HG03342 (cell line): Measurements from ENCODE around the gene TSPAN18.

Experiments used
- ATAC-seq: cut with Tn5 transposase; IDR thresholded peaks from one replicate; pipeline ENCODE4 v1.9.1; 2021; ENCODE audit warnings: mild to moderate bottlenecking, moderate library complexity; ENCODE audit not compliant: unreplicated experiment

Gene TSPAN18

DNA sequence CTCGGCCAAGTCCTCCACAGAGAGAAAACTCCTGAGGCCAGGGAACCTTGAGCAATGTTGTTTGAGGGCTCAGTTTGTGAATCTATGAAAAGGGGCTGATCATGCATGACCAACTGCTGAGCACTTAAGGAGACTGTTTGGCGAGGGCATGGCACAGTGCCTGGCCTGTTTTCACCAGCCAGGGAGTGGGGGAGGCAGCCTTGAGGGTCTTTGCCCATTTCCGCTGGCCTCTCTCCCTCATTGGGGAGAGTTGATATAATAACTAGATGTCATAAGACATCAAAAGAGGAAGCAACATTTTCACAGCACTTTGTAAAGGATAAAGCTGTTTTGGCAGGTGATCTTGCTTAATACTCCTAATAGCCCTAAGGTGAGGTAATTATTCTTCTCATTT lies 113.3 kb downstream of the TSPAN18 start:
- ATAC-seq, result no peak

- no peak for ATAC-seq
Measured at GRCh38 chr11:44840521-44841251, 113.9 kb downstream of the TSPAN18 start.

DNA sequence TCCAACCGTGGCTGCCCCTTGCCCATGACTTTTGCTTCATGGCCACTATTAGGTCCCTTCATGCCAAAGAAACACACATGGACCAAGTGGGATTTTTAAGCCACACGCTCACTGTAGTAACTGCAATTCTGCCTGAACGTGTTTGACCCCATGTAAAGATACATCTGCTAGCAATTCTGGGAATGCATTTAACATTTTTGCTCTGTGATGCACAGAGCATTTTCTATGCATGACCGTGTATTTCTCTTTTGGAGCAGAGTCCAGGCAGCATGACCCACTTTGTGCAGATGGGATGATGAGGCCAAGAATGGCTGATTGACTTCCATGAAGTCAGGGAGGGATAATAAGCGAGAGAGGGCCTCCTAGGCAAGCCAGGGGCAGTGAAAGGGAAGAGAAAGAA lies 115.5 kb downstream of the TSPAN18 start:
- no peak for ATAC-seq

DNA sequence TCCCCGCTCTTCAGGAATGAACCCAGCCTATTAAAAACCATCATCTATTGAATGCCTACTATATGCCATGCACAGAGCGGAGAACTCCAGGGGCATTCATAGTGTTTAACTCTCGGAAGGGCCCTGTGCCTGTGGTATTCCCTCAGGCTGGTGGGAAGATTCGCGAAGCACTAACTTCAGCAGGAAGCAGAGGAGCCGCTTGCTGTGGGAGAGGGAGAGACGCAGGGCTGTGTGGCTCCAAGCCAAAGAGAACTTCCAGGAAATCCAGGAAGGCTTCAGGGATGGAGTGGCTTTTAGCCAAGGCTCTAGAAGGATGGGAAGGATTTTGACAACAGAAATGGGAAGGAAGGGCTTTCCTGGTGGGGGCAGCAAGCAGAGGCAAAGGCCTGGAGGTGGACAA lies 120.1 kb downstream of the TSPAN18 start:
- no peak for ATAC-seq

DNA sequence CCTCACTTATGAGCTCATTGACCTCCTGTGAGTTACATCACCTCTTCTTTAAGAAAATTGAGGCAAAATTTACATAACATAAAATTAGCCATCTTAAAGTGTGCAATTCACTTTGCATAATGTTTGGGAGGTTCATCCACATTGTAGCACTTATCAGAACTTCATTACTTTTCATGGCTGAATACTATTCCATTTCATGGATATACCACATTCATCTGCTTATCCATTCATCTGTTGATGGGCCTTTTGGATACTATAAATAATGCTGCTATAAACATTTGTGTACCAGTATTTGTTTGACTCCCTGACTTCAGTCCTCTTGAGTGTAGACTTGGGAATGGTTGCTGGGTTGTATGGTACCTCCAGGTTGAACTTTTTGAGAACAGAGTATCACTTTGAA lies 120.6 kb downstream of the TSPAN18 start:
- ATAC-seq, result no peak

- ATAC-seq, result no peak
Measured at GRCh38 chr11:44848203-44848962, 121.6 kb downstream of the TSPAN18 start.

DNA sequence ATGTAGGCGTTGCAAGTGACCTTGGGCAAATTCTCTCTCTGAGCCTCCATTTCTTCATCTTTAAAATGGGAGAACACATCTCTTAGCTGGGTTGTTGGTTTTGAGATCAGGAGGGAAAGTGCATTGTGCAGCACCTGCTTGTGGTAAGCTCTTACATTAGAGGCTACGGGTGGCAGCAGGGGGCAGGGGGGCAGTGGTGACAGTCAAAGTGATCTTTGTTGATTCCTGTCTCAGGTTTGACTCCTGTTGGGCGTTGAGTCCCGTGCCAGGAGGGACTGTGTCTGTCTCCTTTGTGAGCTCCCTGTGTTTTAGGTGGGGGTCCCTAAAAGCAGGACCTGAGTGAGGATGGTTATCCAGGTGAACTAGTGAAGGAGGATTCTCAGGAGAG lies 122.2 kb downstream of the TSPAN18 start:
- no peak for ATAC-seq

DNA sequence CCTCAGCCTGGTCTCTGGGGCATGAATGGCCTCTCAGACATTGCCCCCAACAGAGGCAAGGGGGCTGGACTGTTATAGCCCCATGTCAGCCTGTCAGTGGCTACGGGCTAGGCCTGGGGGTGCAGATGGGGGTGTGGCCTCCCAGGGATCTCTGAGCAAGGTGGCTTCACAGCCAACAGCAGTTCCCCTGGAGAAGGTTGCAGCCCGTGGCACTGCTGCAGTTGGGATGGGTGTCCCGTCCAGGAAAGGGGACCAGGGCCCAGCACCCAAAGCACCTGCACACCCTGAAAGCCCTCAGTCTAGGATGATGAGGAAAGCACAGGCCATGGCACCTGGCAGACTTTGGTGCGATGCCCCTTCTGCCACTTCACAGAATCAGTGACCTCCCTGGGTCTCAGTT lies 122.7 kb downstream of the TSPAN18 start:
- no peak for ATAC-seq

DNA sequence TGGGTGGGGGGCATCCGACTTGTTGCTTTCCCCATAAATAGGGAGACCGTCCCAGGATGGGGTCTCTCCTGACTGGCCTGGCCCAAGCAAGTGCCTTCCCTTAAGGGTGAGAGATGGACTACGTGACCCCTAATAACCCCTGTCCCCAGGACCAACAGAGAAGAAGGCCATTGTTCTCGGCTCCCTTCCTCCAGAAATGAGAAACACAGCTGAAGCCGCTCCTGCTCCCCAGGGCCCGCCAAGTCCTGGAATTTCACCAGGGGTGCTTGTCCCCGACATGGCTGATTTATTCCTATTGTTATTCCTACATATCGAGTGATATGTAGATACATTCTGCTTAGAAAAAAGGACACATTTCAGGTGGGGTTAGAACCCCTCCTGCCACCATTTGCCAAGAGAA lies 123.2 kb downstream of the TSPAN18 start:
- ATAC-seq, result no peak

- ATAC-seq, result no peak
Measured at GRCh38 chr11:44851496-44851895, 124.7 kb downstream of the TSPAN18 start.

DNA sequence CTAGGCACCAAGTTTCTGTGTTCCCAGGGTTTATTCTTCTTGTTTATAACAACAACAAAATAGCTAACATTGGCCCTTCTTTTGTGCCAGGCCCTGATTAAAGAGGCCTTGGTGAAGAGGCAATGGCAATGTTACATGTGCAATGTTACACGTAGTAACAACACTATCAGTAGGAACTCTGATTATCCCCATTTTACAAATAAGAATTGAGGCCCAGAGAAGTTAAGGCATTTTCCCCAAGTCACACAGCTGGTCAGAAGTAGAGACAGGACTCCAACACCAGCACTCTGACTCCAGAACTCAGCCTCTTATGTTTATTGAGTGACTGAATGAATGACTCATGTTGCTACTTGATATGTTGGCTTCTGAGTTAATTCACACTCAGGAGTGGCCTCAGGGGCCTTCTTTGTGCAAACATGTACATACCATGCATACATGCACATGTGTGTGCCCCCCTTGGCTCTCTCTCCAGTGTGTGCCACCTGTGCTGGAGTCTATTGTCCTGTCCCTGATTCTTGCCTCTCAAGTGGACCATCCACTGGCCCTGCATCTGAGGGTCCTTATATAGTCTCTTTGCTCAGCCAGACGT lies 125.5 kb downstream of the TSPAN18 start:
- no peak for ATAC-seq

GRCh38 chr11:44852952-44853351 lies 126.2 kb downstream of the TSPAN18 start:
- no peak for ATAC-seq

DNA sequence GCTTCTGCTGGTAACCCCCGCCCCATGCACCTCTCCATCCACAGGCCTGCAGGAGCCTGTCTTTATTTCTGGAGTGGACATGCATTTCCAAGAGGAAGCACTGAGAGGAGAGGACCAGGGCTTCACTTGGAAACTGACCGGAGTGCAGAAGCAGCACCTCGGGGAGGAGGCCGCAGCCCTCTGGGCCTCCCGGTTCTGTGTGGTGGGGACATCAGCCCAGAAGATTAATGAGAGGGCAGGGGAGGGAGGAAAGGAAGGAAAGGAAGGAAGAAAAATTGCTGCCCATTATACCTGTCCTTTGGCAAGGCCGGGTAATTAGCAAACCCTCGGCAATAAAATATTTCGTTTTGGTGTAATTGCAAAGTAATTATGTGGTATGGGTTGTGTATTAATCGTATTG lies 126.9 kb downstream of the TSPAN18 start:
- no peak for ATAC-seq

DNA sequence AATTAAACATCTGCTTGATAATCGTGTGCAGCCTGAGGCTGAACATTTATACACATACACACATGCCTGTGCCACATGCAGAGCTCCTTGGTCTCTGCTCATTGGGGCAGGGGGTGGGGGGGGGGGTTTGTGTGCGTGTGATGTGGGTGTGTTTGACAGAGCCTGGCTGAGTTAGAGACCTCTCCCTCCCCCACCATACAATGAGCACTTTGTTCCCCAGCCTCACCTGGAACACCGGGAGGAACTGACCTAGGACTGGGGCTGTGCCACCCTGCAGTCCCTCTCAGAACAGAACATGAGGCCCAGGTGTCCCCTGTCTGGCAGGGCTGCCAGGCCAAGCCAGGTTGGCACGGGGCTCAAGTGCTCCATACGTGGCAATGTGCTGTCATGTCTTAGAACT lies 127.3 kb downstream of the TSPAN18 start:
- ATAC-seq, result no peak

- ATAC-seq, result no peak
Measured at GRCh38 chr11:44854741-44855492, 128.2 kb downstream of the TSPAN18 start.

- ATAC-seq, result no peak
Measured at GRCh38 chr11:44855493-44855849, 128.7 kb downstream of the TSPAN18 start.

DNA sequence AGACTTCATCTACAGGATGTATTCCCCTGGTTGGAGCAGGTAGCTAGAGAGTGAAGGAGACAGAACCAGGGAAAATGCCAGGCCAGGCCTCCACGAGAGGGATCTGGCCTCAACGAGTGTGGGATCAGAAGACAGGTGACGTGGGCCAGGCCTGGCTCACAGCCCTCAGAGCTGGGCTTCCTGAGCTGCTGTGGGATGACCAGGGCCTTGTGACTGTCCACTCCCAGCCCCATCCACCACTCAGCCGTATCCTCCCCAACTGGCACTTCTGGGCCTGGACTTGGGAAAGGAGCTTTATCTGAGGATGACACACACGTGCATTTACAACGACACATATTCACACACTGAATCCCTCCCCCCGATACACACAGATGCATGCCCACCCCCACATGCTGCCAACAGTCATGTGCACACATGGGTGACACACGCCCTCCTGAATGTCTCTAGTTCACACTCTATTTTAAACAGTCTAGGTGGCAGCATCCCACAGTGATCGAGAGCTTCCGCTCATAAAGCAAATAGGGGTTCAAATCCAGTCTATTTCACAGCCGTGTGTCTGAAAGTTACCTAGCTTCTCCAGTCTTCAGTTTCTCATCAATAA lies 130.8 kb downstream of the TSPAN18 start:
- no peak for ATAC-seq

GRCh38 chr11:44858796-44859527 lies 132.2 kb downstream of the TSPAN18 start:
- ATAC-seq, result no peak

DNA sequence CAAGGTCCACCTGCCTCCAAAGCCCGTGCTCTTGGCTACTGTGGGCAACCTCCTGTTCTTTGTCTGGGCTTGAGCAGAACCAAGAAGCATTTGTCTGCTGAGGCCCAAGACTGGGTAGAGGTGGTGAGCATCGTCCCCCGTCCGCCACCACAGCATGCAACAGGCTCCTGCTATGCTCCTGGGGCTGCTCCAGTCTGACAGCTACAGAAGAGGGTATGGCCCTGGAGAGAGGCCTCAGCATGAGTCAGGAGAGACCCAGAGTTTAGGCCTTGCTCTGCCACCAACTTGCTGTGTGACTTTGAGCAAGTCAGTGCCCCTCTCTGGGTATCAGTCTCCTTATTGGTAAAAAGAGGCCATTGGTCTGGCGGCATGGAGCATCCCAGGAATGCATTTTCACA lies 132.8 kb downstream of the TSPAN18 start:
- ATAC-seq, result no peak

DNA sequence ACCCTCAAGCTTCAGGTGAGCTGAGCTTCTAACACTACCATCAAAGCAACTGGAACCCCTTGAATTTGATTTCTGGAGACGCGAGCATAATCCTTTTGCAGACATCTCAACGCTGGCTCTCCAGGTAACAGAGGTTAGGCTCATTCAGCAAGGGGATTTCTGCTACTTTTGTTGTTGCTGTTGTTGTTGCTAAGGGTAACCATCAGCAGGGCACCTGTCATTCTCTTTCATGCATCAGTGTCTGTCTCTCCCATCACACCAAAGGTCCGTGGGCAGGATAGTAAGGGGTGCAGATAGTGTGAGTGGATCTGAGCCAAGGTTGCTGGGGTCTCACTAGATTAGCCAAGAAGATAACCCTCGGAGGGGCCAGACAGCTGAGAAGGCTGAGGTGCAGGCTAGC lies 133.6 kb downstream of the TSPAN18 start:
- ATAC-seq, result no peak
